WTC11 (cell line): Measurements from ENCODE around the gene CNTRL.

ENCODE experiments used
- ZNF121 ChIP-seq: sonication (generic); formaldehyde crosslinking; IDR thresholded peaks from 2 replicates; pipeline ENCODE4 v1.8.0; 2023; ENCODE audit warnings: missing genetic modification reagents
- TF ChIP-seq, protein P1 (sequence below): sonication (generic); formaldehyde crosslinking; IDR thresholded peaks from 2 replicates; pipeline ENCODE4 v1.8.0; 2022; ENCODE audit warnings: mild to moderate bottlenecking, missing genetic modification reagents

GRCh38 chr9:121073038-121073437, 1.7 kb upstream of the CNTRL start:
- TF ChIP-seq ZNF121 (CRISPR knock-in tag): no peak
- TF ChIP-seq, protein P1, sequence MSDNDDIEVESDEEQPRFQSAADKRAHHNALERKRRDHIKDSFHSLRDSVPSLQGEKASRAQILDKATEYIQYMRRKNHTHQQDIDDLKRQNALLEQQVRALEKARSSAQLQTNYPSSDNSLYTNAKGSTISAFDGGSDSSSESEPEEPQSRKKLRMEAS (CRISPR knock-in tag): no peak
